ENCODE data around the gene RFTN1.

Gene RFTN1

DNA sequence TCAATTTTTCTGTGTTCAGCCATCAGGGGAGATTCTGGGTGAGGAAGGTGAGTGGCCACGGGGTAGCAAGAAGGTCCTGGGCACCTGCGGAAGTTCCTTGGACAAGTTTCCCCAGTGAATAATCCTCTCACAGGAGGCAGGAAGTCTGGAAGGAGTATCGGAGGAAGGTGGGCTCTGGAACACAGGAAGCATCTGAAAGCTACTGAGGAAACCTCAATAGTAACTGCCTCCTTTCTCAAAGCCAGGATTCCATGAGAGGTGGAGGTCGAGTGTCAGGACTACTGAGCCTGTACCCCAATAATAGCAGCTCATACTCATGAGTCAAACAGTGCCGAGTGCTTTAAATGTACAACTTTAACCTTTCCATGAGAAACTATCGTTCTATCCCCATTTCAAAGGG, 137.6 kb downstream of the RFTN1 start:
- H3K27ac ChIP-seq: no peak overlapping the region
- TF ChIP-seq, protein P1, sequence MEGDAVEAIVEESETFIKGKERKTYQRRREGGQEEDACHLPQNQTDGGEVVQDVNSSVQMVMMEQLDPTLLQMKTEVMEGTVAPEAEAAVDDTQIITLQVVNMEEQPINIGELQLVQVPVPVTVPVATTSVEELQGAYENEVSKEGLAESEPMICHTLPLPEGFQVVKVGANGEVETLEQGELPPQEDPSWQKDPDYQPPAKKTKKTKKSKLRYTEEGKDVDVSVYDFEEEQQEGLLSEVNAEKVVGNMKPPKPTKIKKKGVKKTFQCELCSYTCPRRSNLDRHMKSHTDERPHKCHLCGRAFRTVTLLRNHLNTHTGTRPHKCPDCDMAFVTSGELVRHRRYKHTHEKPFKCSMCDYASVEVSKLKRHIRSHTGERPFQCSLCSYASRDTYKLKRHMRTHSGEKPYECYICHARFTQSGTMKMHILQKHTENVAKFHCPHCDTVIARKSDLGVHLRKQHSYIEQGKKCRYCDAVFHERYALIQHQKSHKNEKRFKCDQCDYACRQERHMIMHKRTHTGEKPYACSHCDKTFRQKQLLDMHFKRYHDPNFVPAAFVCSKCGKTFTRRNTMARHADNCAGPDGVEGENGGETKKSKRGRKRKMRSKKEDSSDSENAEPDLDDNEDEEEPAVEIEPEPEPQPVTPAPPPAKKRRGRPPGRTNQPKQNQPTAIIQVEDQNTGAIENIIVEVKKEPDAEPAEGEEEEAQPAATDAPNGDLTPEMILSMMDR (conservative IDR thresholded peaks at IDR 0.05): no peak

GRCh38 chr3:16374935-16375245, 138.6 kb downstream of the RFTN1 start:
- H3K27ac ChIP-seq: no peak overlapping the region
- TF ChIP-seq, protein P1 (conservative IDR thresholded peaks at IDR 0.05): no peak

- no peak overlapping the region for H3K27ac ChIP-seq
Measured at GRCh38 chr3:16374047-16374934, 139.2 kb downstream of the RFTN1 start.

GRCh38 chr3:16373341-16373946, 140.1 kb downstream of the RFTN1 start:
- no peak overlapping the region for H3K27ac ChIP-seq

More at GRCh38 chr3:16374047-16374934, 139.2 kb downstream of the RFTN1 start:
- TF ChIP-seq, protein P1 (conservative IDR thresholded peaks at IDR 0.05): no peak

DNA sequence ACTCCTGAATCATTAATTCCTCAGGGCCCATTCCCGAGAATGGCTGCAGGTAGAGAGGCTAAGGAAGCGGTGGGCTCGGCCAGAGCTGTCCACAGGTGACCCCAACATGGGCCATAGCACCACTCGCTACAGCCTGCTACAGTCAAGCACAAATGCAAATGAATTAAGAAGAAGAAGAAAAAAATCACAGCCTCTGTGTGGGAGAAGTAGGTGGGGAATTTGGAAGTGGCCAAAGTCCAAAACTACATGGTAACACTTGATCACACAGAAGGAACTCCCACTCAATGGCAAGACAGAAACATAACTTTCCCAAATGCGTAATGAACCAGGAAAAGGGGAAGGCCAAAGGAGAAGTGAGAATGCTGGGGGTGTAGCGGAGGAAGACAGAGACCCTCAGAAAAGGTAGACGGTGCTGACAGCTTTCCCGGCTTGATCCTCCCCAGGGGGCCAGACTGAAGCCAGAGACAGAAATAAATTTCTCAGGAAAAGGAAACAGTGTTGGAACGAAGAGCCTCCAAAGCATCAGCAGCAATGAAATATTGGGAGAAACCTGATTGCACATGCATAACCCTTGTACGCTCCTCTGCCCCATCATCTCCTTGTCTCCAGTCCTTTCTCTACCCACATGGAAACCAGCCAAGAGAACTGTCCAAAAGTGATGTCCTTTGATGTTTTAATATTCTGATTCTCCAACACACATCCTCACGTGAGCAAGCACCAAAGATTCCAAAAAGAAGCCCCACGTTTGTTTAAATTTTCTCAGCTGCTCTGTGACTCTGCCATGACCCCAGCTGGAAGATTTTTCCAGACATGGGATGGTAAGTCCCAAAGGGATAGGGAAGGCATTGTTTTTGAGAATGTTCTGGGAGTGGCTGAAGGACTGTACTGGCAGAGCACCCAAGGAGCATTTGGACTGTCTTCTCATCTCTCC, 140.9 kb downstream of the RFTN1 start:
- H3K27ac ChIP-seq: no peak overlapping the region

More at GRCh38 chr3:16373341-16373946, 140.1 kb downstream of the RFTN1 start:
- TF ChIP-seq, protein P1 (conservative IDR thresholded peaks at IDR 0.05): no peak

DNA sequence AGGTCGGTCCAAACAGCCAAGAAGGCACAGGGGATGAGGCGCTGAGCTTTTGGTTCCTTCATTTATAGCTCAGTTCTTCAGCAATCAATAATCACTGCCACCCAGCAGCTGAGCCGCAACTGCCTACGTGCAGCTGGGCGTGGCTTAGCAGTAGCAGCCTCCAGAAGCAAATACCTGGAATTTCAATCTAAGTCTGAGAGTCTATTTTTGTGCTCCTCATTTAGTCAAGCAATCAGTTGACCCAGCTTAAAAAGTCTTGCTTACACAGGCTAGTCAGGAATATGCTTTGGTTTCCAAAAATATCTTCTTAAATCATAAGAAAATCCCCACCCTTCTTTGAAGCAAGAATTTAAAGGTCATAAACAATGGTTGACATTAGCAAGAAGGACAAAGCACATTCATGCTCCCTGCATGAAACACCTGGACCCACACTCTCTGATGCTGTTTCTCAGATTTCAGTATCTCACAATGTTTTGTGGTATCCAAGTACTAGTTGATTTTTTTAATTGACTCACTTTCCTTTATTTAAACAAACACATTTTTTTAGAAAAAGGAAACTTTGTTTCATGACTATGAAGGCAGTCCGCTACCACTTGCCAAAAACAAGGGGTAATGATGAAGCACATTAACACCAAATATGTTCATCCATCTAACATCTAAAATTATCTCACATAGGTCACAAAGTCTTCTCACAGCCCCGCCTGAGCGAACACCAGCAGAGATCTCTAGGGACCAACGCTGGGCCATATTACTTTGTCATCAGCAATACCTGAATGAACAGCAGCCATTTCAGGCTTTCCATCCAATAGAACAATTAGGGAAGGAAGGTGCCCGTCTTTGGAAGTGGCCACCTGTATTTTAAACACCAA, 142.4 kb downstream of the RFTN1 start:
- no peak overlapping the region for H3K27ac ChIP-seq
- TF ChIP-seq, protein P1 (conservative IDR thresholded peaks at IDR 0.05): no peak

More for the DNA sequence above, 140.9 kb downstream of the RFTN1 start:
- TF ChIP-seq, protein P1 (conservative IDR thresholded peaks at IDR 0.05): no peak

Measured in VCaP (cell line).